PFSK-1 (cell line): ENCODE results near the gene DNER.

ENCODE experiments used
- FOXP2 ChIP-seq: optimal IDR thresholded peaks from 2 replicates; pipeline ENCODE3; 2011; ENCODE audit warnings: borderline replicate concordance, control low read depth, inconsistent platforms; ENCODE audit not compliant: insufficient read depth; ENCODE audit errors: extremely low read length, extremely low read depth
- POLR2AphosphoS5 ChIP-seq: IDR thresholded peaks from 2 replicates; pipeline ENCODE4 v1.6.1; 2012; ENCODE audit warnings: low read depth, mild to moderate bottlenecking, control low read depth, low read length, moderate library complexity
- SIN3A ChIP-seq: IDR thresholded peaks from 2 replicates; pipeline ENCODE4 v1.6.1; 2012; ENCODE audit warnings: mild to moderate bottlenecking, low read length, moderate library complexity, borderline replicate concordance; ENCODE audit not compliant: insufficient read depth
- TAF1 ChIP-seq: IDR thresholded peaks from 2 replicates; pipeline ENCODE4 v1.6.1; 2012; ENCODE audit warnings: low read length, control low read depth, borderline replicate concordance; ENCODE audit not compliant: insufficient read depth
- TF ChIP-seq, protein P1 (sequence below), 2 experiments: IDR thresholded peaks; 2 replicates each; pipeline versions ENCODE4 v1.6.1 to v1.8.0; 2011 to 2012; ENCODE audit warnings: low read depth in 2 of 2, low read length in 2 of 2, control low read depth in 1 of 2, inconsistent platforms in 1 of 2, mild to moderate bottlenecking in 1 of 2, moderate library complexity in 1 of 2; ENCODE audit not compliant: insufficient read depth in 1 of 2

Gene DNER

DNA sequence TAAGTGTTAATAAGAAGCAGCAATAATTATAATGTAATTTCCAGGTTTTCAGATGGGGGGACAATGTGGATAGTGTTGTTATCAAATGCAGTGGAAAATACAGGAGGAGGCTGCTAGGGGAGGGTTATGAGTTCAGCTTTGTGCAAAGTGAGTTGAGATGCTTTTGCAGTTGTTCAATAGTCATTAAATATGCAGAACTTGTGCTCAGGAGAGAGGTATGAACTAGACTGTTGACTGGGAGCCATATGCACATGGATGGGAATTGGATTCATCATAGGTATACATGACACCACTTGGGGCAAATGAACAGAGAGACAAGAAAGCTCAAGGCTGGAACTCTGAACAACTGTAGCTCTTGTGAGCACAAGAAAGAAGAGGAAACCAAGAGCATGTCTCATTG lies 261.1 kb downstream of the DNER start:
- TF ChIP-seq, protein P1, sequence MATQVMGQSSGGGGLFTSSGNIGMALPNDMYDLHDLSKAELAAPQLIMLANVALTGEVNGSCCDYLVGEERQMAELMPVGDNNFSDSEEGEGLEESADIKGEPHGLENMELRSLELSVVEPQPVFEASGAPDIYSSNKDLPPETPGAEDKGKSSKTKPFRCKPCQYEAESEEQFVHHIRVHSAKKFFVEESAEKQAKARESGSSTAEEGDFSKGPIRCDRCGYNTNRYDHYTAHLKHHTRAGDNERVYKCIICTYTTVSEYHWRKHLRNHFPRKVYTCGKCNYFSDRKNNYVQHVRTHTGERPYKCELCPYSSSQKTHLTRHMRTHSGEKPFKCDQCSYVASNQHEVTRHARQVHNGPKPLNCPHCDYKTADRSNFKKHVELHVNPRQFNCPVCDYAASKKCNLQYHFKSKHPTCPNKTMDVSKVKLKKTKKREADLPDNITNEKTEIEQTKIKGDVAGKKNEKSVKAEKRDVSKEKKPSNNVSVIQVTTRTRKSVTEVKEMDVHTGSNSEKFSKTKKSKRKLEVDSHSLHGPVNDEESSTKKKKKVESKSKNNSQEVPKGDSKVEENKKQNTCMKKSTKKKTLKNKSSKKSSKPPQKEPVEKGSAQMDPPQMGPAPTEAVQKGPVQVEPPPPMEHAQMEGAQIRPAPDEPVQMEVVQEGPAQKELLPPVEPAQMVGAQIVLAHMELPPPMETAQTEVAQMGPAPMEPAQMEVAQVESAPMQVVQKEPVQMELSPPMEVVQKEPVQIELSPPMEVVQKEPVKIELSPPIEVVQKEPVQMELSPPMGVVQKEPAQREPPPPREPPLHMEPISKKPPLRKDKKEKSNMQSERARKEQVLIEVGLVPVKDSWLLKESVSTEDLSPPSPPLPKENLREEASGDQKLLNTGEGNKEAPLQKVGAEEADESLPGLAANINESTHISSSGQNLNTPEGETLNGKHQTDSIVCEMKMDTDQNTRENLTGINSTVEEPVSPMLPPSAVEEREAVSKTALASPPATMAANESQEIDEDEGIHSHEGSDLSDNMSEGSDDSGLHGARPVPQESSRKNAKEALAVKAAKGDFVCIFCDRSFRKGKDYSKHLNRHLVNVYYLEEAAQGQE (IDR thresholded peaks at IDR 0.05; ENCODE audit: insufficient read depth in 1 of 2, low read depth in 2 of 2, low read length in 2 of 2): no peak
- TF ChIP-seq TAF1 (no peak), SIN3A (no peak), POLR2AphosphoS5 (no peak), FOXP2 (no peak)

GRCh38 chr2:229451852-229452251 lies 262.5 kb downstream of the DNER start:
- TF ChIP-seq POLR2AphosphoS5: no peak
- TF ChIP-seq, protein P1 (IDR thresholded peaks at IDR 0.05; ENCODE audit: insufficient read depth in 1 of 2, low read depth in 2 of 2, low read length in 2 of 2): no peak
- TF ChIP-seq SIN3A: no peak
- TF ChIP-seq FOXP2: no peak
- TF ChIP-seq TAF1: no peak

GRCh38 chr2:229447227-229447626 lies 267.1 kb downstream of the DNER start:
- TF ChIP-seq POLR2AphosphoS5: no peak
- TF ChIP-seq TAF1: no peak
- TF ChIP-seq, protein P1 (IDR thresholded peaks at IDR 0.05; ENCODE audit: insufficient read depth in 1 of 2, low read depth in 2 of 2, low read length in 2 of 2): no peak
- no peak for TF ChIP-seq FOXP2
- TF ChIP-seq SIN3A: no peak

DNA sequence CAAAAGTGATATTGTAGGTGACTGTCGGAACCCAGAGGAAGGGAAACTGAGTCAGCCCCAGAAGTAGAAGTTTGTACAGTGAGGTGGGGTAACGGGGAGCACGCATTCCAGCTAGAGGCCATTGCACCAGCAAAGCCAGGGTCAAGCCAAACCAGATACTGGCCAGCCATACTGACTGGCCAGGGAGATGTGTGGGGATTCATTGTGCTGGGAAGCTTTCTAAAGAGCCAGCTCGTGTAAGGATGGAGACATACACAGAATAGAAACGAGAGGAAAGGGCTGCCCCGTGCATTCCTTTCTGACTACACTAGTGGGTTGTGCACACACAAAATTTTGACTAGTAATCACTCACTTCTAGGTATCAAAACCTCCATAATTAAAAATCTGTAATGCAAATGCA lies 268.0 kb downstream of the DNER start:
- TF ChIP-seq POLR2AphosphoS5 (no peak), TAF1 (no peak), SIN3A (no peak), FOXP2 (no peak)
- TF ChIP-seq, protein P1 (IDR thresholded peaks at IDR 0.05; ENCODE audit: insufficient read depth in 1 of 2, low read depth in 2 of 2, low read length in 2 of 2): no peak
